Panc1 (cell line): Measurements from ENCODE around the gene DOCK1. TPM values are rescaled to one million over a fixed set of nuclear protein-coding genes. Genes with fewer than 3 reads are reported as not detected.

Source experiments
- ATAC-seq: fragments of 200-7000 bp; cut with Tn5 transposase; 2 replicates; pipeline ENCODE4 v1.9.1; 2020; ENCODE audit warnings: mild to moderate bottlenecking, moderate library complexity
- BruUV-seq: library from RNA; stranded (reverse); fragments of 400-500 nt; replicated peaks from 2 replicates; lab custom pipeline; 2021; lab: Mats Ljungman, UMichigan
- CTCF ChIA-PET: fragments of 300-600 bp; sonication (Branson Sonifier 250); formaldehyde crosslinking; loops from one replicate; lab custom pipeline; 2022; ENCODE audit warnings: antibody characterized with exemption; lab: Charles Lee
- POLR2A ChIA-PET: fragments of 300-600 bp; sonication (Branson Sonifier 250); formaldehyde crosslinking; loops from one replicate; lab custom pipeline; 2022; ENCODE audit warnings: antibody characterized with exemption; lab: Charles Lee
- DNase-seq: peaks from one replicate; pipeline ENCODE4 v3.0.0-alpha.2; 2010; ENCODE audit warnings: low read depth, low spot score
- H3K27ac ChIP-seq: 2 replicates; pipeline ENCODE4 v1.5.1; 2011; ENCODE audit warnings: mild to moderate bottlenecking, low read length, inconsistent platforms
- H3K27me3 ChIP-seq: fragments of 200-500 bp; sonication (Bioruptor generic); 2 replicates; pipeline ENCODE4 v1.6.0; 2014; ENCODE audit warnings: low read length, inconsistent platforms; ENCODE audit not compliant: control insufficient read depth, insufficient read depth
- H3K36me3 ChIP-seq: fragments of 200-500 bp; sonication (Bioruptor generic); 2 replicates; pipeline ENCODE4 v1.5.1; 2014; ENCODE audit warnings: inconsistent platforms, mild to moderate bottlenecking, low read length, moderate library complexity; ENCODE audit not compliant: control insufficient read depth, insufficient read depth
- H3K4me1 ChIP-seq: 2 replicates; pipeline ENCODE4 v1.5.1; 2011; ENCODE audit warnings: inconsistent platforms, mild to moderate bottlenecking, low read length, moderate library complexity; ENCODE audit not compliant: control insufficient read depth, insufficient read depth
- H3K4me3 ChIP-seq, 2 experiments: 2 replicates each; pipeline ENCODE4 v1.5.1; 2011 to 2012; ENCODE audit warnings: low read depth in 2 of 2, low read length in 2 of 2, mild to moderate bottlenecking in 2 of 2, inconsistent platforms in 1 of 2, moderate library complexity in 1 of 2
- H3K9me3 ChIP-seq: fragments of 200-500 bp; sonication (Bioruptor generic); 2 replicates; pipeline ENCODE4 v1.5.1; 2014; ENCODE audit warnings: low read depth, mild to moderate bottlenecking, inconsistent platforms, low read length, moderate library complexity; ENCODE audit not compliant: control insufficient read depth, insufficient read depth
- POLR2AphosphoS5 ChIP-seq: IDR thresholded peaks from 2 replicates; pipeline ENCODE4 v1.6.1; 2012; ENCODE audit warnings: mild to moderate bottlenecking, low read depth, low read length, moderate library complexity
- SIN3A ChIP-seq: IDR thresholded peaks from 2 replicates; pipeline ENCODE4 v1.6.1; 2012; ENCODE audit warnings: low read depth, mild to moderate bottlenecking, low read length, moderate library complexity, borderline replicate concordance; ENCODE audit not compliant: insufficient read depth
- TCF7L2 ChIP-seq: IDR thresholded peaks from 2 replicates; pipeline ENCODE4 v1.6.1; 2011; ENCODE audit warnings: mild to moderate bottlenecking, low read depth, low read length, inconsistent platforms
- in situ Hi-C: cut with HindIII; loops from 2 replicates; pipeline ENCODE4 v1.10.0; 2016; ENCODE audit warnings: low sequenced_read_pairs, low pct_unique_long_range_greater_than_20kb
- intact Hi-C: fragments of 100-400 bp; cut with micrococcal nuclease; formaldehyde crosslinking; loops from one replicate; pipeline ENCODE4 v1.10.0; 2022; ENCODE audit not compliant: unreplicated experiment
- total RNA-seq: library from RNA; stranded (reverse); gene quantifications from one replicate; pipeline ENCODE4 v1.2.1, GENCODE V29; 2021; ENCODE audit not compliant: unreplicated experiment
- TF ChIP-seq, protein P1 (sequence below), 2 experiments: IDR thresholded peaks; 2 replicates each; pipeline ENCODE4 v1.6.1; 2011 to 2012; ENCODE audit warnings: low read depth in 2 of 2, control low read depth in 1 of 2, low read length in 1 of 2, mild to moderate bottlenecking in 1 of 2, moderate library complexity in 1 of 2; ENCODE audit not compliant: insufficient read depth in 1 of 2
- TF ChIP-seq, protein P2 (sequence below): fragments of 450-650 bp; IDR thresholded peaks from 2 replicates; pipeline ENCODE4 v1.5.1; 2017; ENCODE audit warnings: mild to moderate bottlenecking

Gene DOCK1
- total RNA-seq, 1 experiment from 2014 or later: 67.6 TPM

DNA sequence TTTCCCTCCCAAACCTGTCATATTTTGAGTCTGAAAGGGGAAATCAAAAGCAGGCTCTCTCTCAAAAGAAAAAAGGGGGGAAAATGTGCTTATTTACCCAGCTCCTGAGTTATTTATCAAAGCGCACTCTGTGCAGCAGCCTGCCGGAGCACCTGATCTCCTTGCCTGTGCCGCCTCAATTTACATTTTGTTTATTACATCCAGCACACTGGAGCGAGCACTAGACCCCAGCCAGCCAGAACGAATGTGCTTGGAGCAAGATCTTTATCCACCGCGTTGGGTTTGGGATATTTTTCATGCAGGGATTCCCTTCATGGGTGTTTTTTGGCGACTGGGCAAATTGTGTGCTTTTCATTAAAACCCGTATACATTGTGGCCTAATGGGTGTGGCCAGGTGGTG is 453.1 kb downstream of the DOCK1 start:
- Histone ChIP-seq H3K4me1 (no peaks in the 10 kb centered on the region), H3K27ac (no peak overlapping the region), H3K27me3 (no peaks in the 10 kb centered on the region), H3K4me3 (no peak overlapping the region), H3K9me3 (no peaks in the 10 kb centered on the region), H3K36me3 (peaks cover under 1% of the 10 kb centered on the region; the same call in 1 of the 2 replicates)
- ChIA-PET CTCF (no interaction called here), POLR2A (no interaction called here)
- BruUV-seq: no TSS peak
- in situ Hi-C loops (no loop called here), intact Hi-C loops (no loop called here)
- TF ChIP-seq TCF7L2 (no peak), POLR2AphosphoS5 (no peak), SIN3A (no peak)
- TF ChIP-seq, protein P1, sequence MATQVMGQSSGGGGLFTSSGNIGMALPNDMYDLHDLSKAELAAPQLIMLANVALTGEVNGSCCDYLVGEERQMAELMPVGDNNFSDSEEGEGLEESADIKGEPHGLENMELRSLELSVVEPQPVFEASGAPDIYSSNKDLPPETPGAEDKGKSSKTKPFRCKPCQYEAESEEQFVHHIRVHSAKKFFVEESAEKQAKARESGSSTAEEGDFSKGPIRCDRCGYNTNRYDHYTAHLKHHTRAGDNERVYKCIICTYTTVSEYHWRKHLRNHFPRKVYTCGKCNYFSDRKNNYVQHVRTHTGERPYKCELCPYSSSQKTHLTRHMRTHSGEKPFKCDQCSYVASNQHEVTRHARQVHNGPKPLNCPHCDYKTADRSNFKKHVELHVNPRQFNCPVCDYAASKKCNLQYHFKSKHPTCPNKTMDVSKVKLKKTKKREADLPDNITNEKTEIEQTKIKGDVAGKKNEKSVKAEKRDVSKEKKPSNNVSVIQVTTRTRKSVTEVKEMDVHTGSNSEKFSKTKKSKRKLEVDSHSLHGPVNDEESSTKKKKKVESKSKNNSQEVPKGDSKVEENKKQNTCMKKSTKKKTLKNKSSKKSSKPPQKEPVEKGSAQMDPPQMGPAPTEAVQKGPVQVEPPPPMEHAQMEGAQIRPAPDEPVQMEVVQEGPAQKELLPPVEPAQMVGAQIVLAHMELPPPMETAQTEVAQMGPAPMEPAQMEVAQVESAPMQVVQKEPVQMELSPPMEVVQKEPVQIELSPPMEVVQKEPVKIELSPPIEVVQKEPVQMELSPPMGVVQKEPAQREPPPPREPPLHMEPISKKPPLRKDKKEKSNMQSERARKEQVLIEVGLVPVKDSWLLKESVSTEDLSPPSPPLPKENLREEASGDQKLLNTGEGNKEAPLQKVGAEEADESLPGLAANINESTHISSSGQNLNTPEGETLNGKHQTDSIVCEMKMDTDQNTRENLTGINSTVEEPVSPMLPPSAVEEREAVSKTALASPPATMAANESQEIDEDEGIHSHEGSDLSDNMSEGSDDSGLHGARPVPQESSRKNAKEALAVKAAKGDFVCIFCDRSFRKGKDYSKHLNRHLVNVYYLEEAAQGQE (IDR thresholded peaks at IDR 0.05; ENCODE audit: insufficient read depth in 1 of 2, low read depth in 2 of 2, low read length in 1 of 2): no peak
- TF ChIP-seq, protein P2, sequence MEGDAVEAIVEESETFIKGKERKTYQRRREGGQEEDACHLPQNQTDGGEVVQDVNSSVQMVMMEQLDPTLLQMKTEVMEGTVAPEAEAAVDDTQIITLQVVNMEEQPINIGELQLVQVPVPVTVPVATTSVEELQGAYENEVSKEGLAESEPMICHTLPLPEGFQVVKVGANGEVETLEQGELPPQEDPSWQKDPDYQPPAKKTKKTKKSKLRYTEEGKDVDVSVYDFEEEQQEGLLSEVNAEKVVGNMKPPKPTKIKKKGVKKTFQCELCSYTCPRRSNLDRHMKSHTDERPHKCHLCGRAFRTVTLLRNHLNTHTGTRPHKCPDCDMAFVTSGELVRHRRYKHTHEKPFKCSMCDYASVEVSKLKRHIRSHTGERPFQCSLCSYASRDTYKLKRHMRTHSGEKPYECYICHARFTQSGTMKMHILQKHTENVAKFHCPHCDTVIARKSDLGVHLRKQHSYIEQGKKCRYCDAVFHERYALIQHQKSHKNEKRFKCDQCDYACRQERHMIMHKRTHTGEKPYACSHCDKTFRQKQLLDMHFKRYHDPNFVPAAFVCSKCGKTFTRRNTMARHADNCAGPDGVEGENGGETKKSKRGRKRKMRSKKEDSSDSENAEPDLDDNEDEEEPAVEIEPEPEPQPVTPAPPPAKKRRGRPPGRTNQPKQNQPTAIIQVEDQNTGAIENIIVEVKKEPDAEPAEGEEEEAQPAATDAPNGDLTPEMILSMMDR: no peak
- ATAC-seq (no peak), DNase-seq (no peak)

DNA sequence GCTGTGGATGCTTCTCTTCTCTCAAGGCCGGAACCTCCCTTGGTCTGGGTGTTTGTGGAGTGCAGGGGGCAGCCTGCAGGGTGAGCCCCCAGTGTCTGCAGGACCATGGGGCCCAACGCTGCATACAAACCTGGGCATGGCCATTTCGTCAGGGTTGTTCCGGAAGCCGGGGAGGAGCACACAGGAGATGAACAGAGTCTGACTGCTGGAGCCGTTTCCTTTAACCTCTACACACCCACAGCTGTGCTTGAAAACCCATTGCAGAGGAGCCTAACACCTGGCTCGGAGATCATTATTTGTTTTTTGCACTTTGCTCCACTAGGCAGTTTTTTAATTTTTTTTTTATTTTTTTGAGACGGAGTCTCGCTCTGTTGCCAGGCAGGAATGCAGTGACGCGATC is 458.8 kb downstream of the DOCK1 start:
- no TSS peak for BruUV-seq
- POLR2A ChIA-PET: no interaction called here
- CTCF ChIA-PET: no interaction called here
- no peaks in the 10 kb centered on the region for H3K9me3 ChIP-seq
- H3K4me1 ChIP-seq: no peaks in the 10 kb centered on the region
- 0 out of 2 replicates have a peak, but pooled peaks cover 4% of the 10 kb centered on the region for H3K36me3 ChIP-seq
- ATAC-seq (no peak), DNase-seq (no peak)
- no peaks in the 10 kb centered on the region for H3K27me3 ChIP-seq
- TF ChIP-seq POLR2AphosphoS5: no peak
- TF ChIP-seq, protein P2: no peak
- intact Hi-C loops (no loop called here), in situ Hi-C loops (no loop called here)
- H3K27ac ChIP-seq: no peak overlapping the region
- H3K4me3 ChIP-seq: no peak overlapping the region
